HFF-Myc (cell line): ENCODE results near the gene SMYD3.
"Not testable (repeated sequence)": the region's sequence is repeated elsewhere in the genome, so short reads cannot be mapped to it uniquely, and the experiment has no call there.

Experiments
- DNase-seq: peaks from one replicate; pipeline ENCODE4 v3.0.0-alpha.2; 2011; ENCODE audit warnings: low read depth; ENCODE audit errors: extremely low read depth
- H3K4me3 ChIP-seq: replicated peaks from 2 replicates; pipeline ENCODE4 v1.5.1; 2011; ENCODE audit warnings: low read depth, mild to moderate bottlenecking, control low read depth, low read length
- TF ChIP-seq, protein P1 (sequence below): IDR thresholded peaks from 2 replicates; pipeline ENCODE4 v1.5.1; 2012; ENCODE audit warnings: mild to moderate bottlenecking, low read depth, low read length, control low read depth; ENCODE audit errors: missing control alignments

Gene SMYD3

DNA sequence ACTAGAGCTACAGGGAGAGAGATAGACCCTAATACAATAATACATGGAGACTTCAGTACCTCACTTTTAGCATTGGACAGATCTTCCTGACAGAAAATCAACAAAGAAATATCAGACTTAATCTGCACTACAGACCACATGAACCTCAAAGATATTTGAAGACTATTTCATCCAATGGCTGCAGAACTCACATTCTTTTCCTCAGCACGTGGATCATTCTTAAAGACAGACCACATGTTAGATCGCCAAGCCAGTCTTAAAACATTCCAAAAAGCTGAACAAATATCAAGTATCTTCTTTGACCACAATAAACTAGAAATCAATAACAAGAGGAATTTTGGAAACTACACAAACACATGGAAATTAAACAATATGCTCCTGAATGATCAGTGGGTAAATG, 776.3 kb downstream of the SMYD3 start:
- DNase-seq: no peak
- TF ChIP-seq, protein P1, sequence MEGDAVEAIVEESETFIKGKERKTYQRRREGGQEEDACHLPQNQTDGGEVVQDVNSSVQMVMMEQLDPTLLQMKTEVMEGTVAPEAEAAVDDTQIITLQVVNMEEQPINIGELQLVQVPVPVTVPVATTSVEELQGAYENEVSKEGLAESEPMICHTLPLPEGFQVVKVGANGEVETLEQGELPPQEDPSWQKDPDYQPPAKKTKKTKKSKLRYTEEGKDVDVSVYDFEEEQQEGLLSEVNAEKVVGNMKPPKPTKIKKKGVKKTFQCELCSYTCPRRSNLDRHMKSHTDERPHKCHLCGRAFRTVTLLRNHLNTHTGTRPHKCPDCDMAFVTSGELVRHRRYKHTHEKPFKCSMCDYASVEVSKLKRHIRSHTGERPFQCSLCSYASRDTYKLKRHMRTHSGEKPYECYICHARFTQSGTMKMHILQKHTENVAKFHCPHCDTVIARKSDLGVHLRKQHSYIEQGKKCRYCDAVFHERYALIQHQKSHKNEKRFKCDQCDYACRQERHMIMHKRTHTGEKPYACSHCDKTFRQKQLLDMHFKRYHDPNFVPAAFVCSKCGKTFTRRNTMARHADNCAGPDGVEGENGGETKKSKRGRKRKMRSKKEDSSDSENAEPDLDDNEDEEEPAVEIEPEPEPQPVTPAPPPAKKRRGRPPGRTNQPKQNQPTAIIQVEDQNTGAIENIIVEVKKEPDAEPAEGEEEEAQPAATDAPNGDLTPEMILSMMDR: no peak
- no peak overlapping the region for H3K4me3 ChIP-seq

DNA sequence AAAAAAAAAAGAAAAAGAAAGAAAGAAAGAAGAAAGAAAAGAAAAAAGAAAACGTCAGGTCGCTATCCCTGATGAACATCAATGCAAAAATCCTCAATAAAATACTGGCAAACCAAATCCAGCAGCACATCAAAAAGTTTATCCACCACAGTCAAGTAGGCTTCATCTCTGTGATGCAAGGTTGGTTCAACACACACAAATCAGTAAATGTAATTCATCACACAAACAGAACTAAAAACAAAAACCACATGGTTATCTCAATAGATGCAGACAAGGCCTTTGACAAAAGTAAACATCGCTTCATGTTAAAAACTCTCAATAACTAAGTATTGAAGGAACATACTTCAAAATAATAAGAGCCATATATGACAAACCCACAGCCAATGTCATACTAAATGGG, 779.0 kb downstream of the SMYD3 start:
- DNase-seq, H3K4me3 ChIP-seq: not testable (repeated sequence)

DNA sequence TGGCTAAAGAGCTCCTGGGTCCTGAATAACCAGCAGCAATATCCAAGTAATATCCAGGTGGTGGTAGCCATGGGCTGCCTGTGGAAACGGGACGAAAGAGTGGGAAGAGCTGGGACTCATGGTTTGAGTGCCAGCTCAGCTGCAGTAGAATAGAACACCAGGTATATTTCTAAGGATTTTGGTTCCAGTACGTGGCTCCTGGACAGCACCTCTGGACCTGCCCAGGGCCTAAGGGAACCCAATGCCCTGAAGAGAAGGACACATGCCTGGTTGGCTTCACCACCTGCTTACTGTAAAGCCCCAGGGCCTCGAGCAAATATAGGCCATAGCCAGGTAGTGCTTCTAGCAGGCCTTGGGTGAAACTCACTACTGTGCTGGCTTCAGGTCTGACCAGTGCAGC, 785.6 kb downstream of the SMYD3 start:
- TF ChIP-seq, protein P1: no peak
- DNase-seq: no peak
- no peak overlapping the region for H3K4me3 ChIP-seq

DNA sequence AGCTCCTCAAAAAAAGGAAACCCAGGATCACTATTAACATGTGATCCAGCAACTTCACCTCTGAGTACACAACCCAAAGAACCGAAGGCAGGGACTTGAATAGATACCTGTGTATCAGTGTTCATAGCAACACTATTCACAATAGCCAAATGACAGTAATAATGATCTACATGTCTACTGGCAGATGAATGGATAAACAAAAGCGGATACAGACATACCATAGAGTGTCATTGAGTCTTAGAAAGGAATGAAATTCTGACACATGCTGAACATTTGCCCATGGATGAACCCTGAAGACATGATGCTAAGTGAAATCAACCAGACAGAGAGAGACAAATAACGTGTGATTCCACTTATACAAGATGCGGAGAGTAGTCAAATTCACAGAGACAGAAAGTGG, 788.1 kb downstream of the SMYD3 start:
- TF ChIP-seq, protein P1: no peak
- no peak for DNase-seq

DNA sequence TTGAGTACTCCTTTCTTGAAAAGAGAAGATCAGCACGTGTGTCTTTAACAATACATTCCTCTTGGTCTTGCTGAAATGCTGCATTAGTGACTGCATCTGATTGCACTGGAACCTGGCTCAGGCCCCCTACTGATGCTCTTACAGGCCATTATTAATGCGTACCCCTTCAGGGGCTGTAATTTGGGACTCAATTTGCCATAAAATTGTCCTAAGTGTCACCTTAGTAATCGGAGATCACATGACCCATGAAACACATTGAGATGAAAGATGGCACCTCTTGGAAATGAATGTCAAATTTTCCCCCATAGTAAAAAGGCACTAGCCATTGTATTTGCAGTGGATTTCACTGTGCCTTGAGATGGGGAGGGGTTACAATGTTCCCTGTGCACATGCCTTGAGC, 789.0 kb downstream of the SMYD3 start:
- TF ChIP-seq, protein P1: no peak
- DNase-seq: no peak
- H3K4me3 ChIP-seq: no peak overlapping the region

More for the DNA sequence above, 788.1 kb downstream of the SMYD3 start:
- no peak overlapping the region for H3K4me3 ChIP-seq

DNA sequence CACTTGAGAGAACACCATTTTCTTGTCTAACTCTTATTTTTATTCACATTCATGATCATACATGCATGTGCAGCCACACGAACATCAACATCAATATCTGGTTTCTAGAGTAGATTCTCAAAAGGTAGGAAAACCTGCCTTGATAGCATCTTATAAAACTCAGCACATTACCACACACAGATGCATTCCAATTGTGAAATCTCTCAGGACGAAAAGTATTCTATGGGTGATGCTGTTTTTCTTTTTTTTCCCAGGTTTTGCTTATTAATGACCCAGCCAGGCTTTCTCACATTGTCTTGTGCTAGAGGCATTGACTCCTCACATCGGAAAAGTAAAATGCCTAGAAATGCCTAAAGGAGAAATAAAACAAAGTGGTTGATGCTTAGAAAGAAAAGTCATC, 789.5 kb downstream of the SMYD3 start:
- no peak for DNase-seq
- TF ChIP-seq, protein P1: no peak
- H3K4me3 ChIP-seq: no peak overlapping the region

DNA sequence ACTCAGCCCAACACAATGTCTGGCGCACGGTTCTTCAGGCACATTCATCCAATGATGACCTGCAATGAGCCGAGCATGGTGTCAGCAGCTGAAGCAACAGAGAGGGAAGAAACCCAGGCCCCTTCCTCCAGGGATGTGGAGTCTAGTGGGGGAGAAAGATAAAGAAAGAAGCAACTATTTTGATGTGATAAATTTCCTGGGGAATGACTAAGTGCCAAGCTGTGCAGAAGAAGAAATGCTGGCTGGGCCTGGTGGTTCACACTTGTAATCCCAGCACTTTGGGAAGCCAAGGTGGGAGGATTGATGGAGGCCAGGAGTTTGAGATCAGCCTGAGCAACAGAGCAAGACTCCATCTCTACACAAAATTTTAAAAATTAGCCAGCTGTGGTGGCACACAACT, 790.5 kb downstream of the SMYD3 start:
- TF ChIP-seq, protein P1: no peak
- DNase-seq: no peak
- H3K4me3 ChIP-seq: no peak overlapping the region
